Measurements from ENCODE around the gene STUB1. TPM values are rescaled to one million over a fixed set of nuclear protein-coding genes. Genes with fewer than 3 reads are reported as not detected.

Gene STUB1
- total and polyA plus RNA-seq, 10 of the 15 experiments (the other 5 are each of a cell fraction or from before 2014, with no cell fraction given): 4.2 to 136 (median 67.1) TPM

GRCh38 chr16:667780-668518 is 12.3 kb upstream of the STUB1 start, which contains the start of gene RHOT2 (continued):
- TF ChIP-seq STAT3 (IDR thresholded peaks at IDR 0.05; ENCODE audit: low read depth, low read length) (no peak), HSF1 (IDR thresholded peaks at IDR 0.05; ENCODE audit: low read depth, low read length) (peak; percentile 63; the same call in 1 of the 2 replicates), RCOR1 (conservative IDR thresholded peaks at IDR 0.05; ENCODE audit: low read depth, low read length) (no peak), EP300 (IDR thresholded peaks at IDR 0.05; ENCODE audit: borderline replicate concordance in 1 of 2, control insufficient read depth in 1 of 2, low read depth in 2 of 2, low read length in 2 of 2) (no peak; a peak in 1 of 4 replicates), ZNF622 (IDR thresholded peaks at IDR 0.05) (no peak)

GRCh38 chr16:668519-669171 is 11.6 kb upstream of the STUB1 start:
- ChIA-PET POLR2A (interaction anchor here (1.0 to 1.2 kb wide), 2 partner anchors 19 to 32 kb away, joined by 3 to 4 read pairs; partner anchors contain the start of genes METTL26 and WDR90), CTCF (interaction anchor here (0.6 to 1.8 kb wide), 5 partner anchors 9 to 293 kb away, joined by 3 to 11 read pairs (median 4); partner anchors contain the start of genes METTL26 and WDR90), SMC1A (ENCODE audit: uncharacterized antibody, unreplicated experiment) (no interaction called here), RAD21 (ENCODE audit: unreplicated experiment) (no interaction called here)
- H3K4me2 ChIP-seq (ENCODE audit: control insufficient read depth, insufficient read depth): peak overlapping the region; percentile 82
- H3K9ac ChIP-seq (ENCODE audit: control insufficient read depth, insufficient read depth, low read length): peak overlapping the region; percentile 97
- peaks cover 16% of the 10 kb centered on the region for H3K79me2 ChIP-seq (ENCODE audit: control insufficient read depth, insufficient read depth, low read length)
- FAIRE-seq (no peak), DNase-seq (ENCODE audit: low read depth, low spot score) (no peak), ATAC-seq (peak; percentile 19)
- no TSS peak for BruUV-seq (replicated peaks)
- H3K4me1 ChIP-seq (ENCODE audit: control insufficient read depth, insufficient read depth, low read length): peaks cover 2% of the 10 kb centered on the region; the same call in 1 of the 2 replicates
- in situ Hi-C loops (cut with MboI) (loop anchor here (10.0 kb wide), 1 partner anchor 274 kb away; the partner anchor contains the start of gene NME4), intact Hi-C loops (cut with micrococcal nuclease; ENCODE audit: unreplicated experiment) (loop anchor here (10.0 kb wide), 1 partner anchor 274 kb away; the partner anchor contains the start of gene NME4)
- no peaks in the 10 kb centered on the region; the same call in 1 of the 2 replicates for H4K20me1 ChIP-seq (ENCODE audit: control insufficient read depth, insufficient read depth)
- no peaks in the 10 kb centered on the region for H3K27me3 ChIP-seq (replicated peaks in 1 of 2; ENCODE audit: control insufficient read depth in 2 of 2, insufficient read depth in 2 of 2, low read length in 1 of 2)
- 2% methylated on average over 43 of the region's 50 CpGs for WGBS (ENCODE audit: insufficient coverage, insufficient replicate concordance, low lambda C conversion rate, missing lambda C conversion rate)
- H3K9me3 ChIP-seq (replicated peaks; ENCODE audit: control insufficient read depth, insufficient read depth, low read length): no peaks in the 10 kb centered on the region
- peaks cover 0 to 18% of the 10 kb centered on the region in 2 experiments; a peak in 3 of 4 replicates for H3K36me3 ChIP-seq (ENCODE audit: control insufficient read depth in 2 of 2, insufficient read depth in 2 of 2, low read length in 1 of 2)
- H3K4me3 ChIP-seq: peak overlapping the region; percentile 90
- H3K27ac ChIP-seq (ENCODE audit: control insufficient read depth, insufficient read depth): peak overlapping the region; percentile 73
- H2AFZ ChIP-seq (ENCODE audit: control insufficient read depth, low read depth, low read length): no peak overlapping the region
- TF ChIP-seq SKIL (IDR thresholded peaks at IDR 0.05; ENCODE audit: low read depth, poor library complexity, severe bottlenecking): no peak
- no peak for TF ChIP-seq TBL1XR1 (IDR thresholded peaks at IDR 0.05; ENCODE audit: low read depth, low read length)
- TF ChIP-seq MTA3 (IDR thresholded peaks at IDR 0.05; ENCODE audit: borderline replicate concordance, low read length): no peak
- no peak for TF ChIP-seq DPF2 (IDR thresholded peaks at IDR 0.05)
- no peak for TF ChIP-seq SIN3A (IDR thresholded peaks at IDR 0.05; ENCODE audit: low read depth, low read length)
- no peak for TF ChIP-seq SUPT20H (IDR thresholded peaks at IDR 0.05; ENCODE audit: borderline replicate concordance, control insufficient read depth, low read depth, low read length)
- TF ChIP-seq IRF4 (IDR thresholded peaks at IDR 0.05; ENCODE audit: low read depth, low read length): no peak
- no peak for TF ChIP-seq IRF5 (IDR thresholded peaks at IDR 0.05; ENCODE audit: borderline replicate concordance)
- TF ChIP-seq EP300 (IDR thresholded peaks at IDR 0.05; ENCODE audit: borderline replicate concordance in 1 of 2, control insufficient read depth in 1 of 2, low read depth in 2 of 2, low read length in 2 of 2): no peak
